NCI-H146 (cell line): Measurements from ENCODE around the gene DBET.
"Not testable (repeated sequence)": the region's sequence is repeated elsewhere in the genome, so short reads cannot be mapped to it uniquely, and the experiment has no call there.

Source experiments
- DNase-seq: peaks from one replicate; lab custom pipeline; 2025; lab: John Stamatoyannopoulos, UW

Gene DBET

GRCh38 chr4:190049378-190050239, 14.7 kb upstream of the DBET start:
- not testable (repeated sequence) for DNase-seq

GRCh38 chr4:190058997-190059396, 5.3 kb upstream of the DBET start:
- DNase-seq = not testable (repeated sequence)

DNA sequence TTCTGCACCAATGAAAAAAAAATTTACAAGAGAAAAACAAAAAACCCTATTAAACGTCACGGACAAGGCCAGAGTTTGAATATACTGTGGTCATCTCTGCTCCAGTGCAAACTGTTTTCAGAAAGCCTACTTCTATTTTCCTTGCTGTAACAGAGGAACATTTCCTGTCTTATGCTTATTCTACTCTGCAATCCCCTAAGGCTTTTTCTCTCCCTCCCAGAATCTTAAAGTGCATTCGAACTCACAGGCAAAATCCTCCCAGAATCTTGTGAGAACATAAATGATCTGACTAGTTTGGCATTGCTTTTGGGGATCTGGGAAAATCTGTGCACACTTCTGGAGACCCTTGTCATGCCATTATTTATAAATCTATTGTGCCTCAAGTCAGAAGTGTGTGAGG, 503 bp downstream of the DBET start:
- not testable (repeated sequence) for DNase-seq

GRCh38 chr4:190068351-190068750, 4.0 kb downstream of the DBET start:
- not testable (repeated sequence) for DNase-seq

DNA sequence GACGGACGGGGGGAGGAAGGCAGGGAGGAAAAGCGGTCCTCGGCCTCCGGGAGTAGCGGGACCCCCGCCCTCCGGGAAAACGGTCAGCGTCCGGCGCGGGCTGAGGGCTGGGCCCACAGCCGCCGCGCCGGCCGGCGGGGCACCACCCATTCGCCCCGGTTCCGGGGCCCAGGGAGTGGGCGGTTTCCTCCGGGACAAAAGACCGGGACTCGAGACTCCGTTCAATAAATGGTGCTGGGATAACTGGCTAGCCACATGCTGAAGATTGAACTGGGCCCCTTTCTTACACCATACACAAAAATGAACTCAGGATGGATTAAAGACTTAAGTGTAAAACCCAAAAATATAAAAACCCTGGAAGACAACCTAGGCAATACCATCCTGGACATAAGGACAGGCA, 28.8 kb downstream of the DBET start:
- DNase-seq = not testable (repeated sequence)

DNA sequence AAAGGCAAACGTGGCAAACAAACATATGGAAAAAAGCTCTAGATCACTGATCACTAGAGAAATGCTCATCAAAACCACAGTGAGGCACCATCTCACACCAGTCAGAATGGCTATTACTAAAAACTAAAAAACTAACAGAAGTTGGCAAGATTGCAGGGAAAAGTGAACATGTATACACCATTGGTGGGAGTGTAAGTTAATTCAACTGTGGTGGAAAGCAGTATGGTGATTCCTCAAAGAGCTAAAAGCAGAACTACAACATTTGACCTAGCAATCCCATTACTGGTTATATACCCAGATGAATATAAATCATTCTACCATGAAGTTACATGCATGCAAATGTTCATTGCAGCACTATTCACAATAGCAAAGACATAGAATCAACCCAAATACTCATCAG, 29.7 kb downstream of the DBET start:
- not testable (repeated sequence) for DNase-seq

GRCh38 chr4:190095335-190095734, 31.0 kb downstream of the DBET start:
- DNase-seq = not testable (repeated sequence)

DNA sequence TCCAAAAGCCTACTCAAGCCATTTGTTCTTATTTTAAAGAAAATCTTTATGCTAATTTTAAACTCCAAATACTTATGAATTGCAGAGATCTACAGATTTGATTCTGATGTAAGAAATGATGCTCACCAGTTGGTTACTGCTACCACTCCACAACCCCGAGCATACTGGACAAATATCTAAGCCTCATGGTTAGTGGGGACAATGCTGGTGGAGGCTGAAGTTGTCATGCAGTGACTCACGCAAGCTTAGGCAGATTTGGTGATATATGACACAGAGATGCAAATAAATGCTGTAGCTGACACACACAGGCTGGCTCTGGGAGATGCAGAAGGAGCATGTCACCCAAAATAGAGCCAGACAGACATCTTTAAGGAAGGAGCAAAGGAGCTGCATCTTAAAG, 35.3 kb downstream of the DBET start:
- not testable (repeated sequence) for DNase-seq

DNA sequence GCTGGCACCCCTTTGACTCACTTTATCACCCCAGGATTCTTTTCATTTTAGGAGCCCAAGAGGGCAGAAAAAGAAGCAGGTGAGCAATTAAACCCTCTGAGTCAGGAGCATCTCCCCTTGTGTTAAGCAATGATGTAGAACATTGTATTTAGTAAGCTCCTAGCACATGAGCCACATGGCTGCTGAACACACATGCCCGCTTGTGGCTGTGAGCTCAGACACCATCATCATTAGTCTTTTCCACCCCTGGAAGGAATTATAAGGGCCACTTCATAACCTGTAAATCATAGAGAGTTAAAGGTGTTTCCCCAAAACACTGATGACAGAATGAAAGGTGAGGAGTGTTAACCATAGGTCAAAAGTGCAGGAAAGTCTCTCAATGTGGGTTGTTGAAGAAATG, 37.2 kb downstream of the DBET start:
- not testable (repeated sequence) for DNase-seq

DNA sequence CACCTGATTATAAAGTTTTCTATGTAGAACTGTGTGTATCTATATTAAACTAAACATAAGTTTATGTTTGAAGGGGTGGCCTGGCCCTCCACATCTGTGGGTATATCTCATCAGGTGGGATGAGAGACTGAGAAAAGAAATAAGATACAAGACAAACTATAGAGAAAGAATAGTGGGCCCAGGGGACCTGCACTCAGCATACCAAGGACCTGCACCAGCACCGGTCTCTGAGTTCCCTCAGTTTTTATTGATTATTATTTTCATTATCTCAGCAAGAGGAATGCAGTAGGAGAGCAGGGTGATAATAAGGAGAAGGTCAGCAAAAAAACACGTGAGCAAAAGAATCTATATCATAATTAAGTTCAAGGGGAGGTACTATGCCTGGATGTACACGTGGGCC, 41.9 kb downstream of the DBET start:
- DNase-seq = not testable (repeated sequence)

DNA sequence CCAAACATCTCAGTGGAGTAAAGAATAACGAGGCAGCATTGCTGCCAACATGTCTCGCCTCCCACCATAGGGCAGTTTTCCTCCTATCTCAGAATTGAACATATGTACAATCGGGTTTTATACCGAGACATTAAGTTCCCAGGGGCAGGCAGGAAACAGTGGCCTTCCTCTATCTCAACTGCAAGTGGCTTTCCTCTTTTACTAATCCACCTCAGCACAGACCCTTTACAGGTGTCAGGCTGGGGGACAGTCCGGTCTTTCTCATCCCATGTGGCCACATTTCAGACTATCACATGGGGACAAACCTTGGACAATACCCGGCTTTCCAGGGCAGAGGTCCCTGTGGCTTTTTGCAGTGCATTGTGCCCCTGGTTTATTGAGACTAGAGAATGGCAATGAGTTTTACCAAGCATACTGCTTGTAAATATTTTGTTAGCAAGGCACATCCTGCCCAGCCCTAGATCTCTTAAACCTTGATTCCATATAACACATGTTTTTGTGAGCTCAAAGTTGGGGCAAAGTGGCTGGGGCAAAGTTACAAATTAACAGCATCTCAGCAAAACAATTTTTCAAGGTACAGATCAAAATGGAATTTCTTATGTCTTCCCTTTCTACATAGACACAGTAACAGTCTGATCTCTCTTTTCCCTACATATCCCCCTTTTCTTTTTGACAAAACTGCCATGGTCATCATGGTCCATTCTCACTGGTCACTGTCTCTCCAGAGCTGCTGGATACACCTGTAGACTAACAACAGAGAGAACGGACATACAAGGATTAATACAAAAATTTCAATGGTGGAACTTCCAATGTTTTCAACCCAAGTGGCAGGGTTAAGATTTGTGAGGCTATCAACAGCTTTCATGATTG, 42.5 kb downstream of the DBET start:
- not testable (repeated sequence) for DNase-seq

- not testable (repeated sequence) for DNase-seq
Measured at GRCh38 chr4:190107766-190108485, 43.6 kb downstream of the DBET start.

GRCh38 chr4:190108756-190109155, 44.5 kb downstream of the DBET start:
- not testable (repeated sequence) for DNase-seq

DNA sequence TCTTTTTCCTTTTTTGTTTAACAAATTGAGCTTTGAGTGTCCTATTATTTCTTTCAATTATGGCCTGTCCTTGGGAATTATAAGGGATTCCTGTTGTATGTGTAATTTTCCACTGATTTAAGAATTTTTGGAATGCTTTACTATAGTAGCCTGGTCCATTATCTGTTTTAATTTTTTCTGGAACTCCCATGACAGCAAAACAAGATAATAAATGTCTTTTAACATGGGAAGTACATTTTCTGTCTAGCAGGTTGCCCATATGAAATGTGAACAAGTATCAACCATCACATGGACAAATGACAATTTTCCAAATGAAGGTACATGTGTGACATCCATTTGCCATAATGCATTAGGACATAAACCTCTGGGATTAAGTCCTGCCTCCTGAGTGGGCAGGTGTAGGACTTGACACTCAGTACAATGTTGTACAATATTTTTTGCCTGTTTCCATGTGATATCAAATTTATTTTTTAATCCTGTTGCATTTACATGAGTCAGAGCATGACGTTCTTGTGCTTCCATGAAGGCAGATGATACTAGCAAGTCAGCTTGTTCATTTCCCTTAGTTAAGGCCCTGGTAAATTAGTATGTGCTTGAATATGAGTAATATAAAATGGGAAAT, 45.2 kb downstream of the DBET start:
- DNase-seq = not testable (repeated sequence)

DNA sequence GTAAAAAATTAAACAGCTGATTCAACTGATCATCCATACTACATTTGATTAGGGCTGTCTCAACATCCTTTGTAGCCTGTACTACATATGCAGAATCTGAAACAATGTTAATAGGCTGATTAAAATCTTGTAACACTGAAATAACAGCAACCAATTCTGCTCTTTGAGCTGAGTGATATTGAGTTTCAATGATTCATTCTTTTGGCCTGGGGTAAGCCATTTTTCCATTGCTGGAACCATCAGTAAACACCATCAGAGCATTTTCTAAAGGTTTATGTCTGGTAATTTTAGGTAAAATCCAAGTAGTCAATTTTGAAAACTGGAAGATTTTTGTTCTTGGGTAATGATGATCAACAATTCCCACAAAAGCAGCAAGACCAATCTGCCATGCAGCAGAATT, 45.7 kb downstream of the DBET start:
- not testable (repeated sequence) for DNase-seq

GRCh38 chr4:190110570-190111295, 46.4 kb downstream of the DBET start:
- DNase-seq = not testable (repeated sequence)

DNA sequence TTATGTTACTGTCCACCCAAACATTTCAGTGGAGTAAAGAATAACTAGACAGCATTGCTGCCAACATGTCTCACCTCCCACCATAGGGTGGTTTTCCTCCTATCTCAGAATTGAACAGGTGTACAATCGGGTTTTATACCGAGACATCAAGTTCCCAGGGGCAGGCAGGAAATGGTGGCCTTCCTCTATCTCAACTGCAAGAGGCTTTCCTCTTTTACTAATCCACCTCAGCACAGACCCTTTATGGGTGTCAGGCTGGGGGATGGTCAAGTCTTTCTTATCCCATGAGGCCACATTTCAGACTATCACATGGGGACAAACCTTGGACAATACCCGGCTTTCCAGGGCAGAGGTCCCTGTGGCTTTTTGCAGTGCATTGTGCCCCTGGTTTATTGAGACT, 48.6 kb downstream of the DBET start:
- DNase-seq = not testable (repeated sequence)

DNA sequence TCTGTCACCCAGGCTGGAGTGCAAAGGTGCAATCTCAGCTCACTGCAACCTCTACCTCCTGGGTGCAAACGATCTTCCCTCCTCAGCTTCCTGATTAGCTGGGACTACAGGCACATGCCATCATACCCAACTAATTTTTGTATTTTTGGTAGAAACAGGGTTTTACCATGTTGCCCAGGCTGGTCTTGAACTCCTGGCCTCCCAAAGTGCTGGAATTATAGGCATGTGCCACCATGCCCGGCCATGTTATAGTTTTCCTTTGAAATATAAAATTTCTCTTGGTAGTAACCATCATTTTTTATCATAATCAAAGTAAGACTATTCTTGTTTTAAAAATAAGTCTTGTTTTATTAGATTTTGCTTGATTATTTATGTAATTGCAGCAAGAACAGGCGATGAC, 50.7 kb downstream of the DBET start:
- not testable (repeated sequence) for DNase-seq
